Stimulated activated CD8-positive, alpha-beta memory T cell treated with anti-CD3 and anti-CD28 coated beads, Interleukin-2, amount 100 ng/mL, for 1 hour (primary cell): ENCODE data around the gene TP53TG5.

Experiments
- DNase-seq, 2 donors: peaks; one replicate each; pipeline ENCODE4 v3.0.0-alpha.2; 2020; ENCODE audit warnings: low read depth in 2 of 2

Gene TP53TG5

DNA sequence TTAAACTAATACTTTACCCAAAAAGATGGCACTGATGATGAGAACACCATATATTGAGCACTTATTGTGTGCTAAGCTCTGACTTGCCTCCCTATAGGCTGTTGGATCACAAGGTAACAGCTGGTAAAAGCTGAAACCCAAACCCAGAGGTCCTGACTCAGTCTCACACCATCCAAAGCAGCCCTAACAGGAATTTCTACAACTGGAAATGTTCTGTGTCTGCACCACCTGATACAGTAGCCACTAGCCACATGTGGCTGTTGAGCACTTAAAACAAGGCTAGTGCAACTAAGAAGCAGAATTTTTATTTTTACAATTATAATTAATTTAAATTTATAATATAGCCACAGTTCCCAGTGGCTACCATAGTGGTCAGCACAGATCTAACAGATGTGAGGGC is 54.4 kb downstream of the TP53TG5 start:
- DNase-seq = no peak

DNA sequence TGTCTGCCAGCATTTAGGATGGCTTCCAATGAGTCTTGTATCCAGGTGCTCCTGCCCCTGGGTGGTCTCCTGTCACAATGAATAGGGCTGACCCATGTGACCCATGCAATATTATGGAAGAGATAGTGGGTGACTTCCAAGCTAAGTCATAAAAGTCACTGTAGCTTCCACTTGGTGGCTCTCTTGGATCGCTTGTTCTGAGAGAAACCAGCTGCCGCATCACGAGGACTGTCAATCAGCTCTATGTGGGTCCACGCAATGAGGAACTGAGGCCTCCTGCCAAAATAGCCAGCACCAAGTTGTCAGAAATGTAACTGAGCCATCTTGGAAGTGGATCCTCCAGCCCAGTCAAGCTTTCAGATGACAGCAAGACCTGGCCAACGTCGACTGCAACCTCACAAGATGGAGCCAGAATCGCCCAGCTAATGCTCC is 55.2 kb downstream of the TP53TG5 start:
- no peak for DNase-seq
